Keratinocyte (primary cell): Measurements from ENCODE around the gene CHST12. TPM values are rescaled to one million over a fixed set of nuclear protein-coding genes. Genes with fewer than 3 reads are reported as not detected.
"Not testable (repeated sequence)": the region's sequence is repeated elsewhere in the genome, so short reads cannot be mapped to it uniquely, and the experiment has no call there.

Source experiments
- DNase-seq: peaks from one replicate; pipeline ENCODE4 v3.0.0-alpha.2; 2011; ENCODE audit warnings: low read depth, missing footprints, low spot score
- FAIRE-seq: peaks from 2 replicates; lab custom pipeline; 2011; peaks lifted over from hg19 to GRCh38; lab: Jason Lieb, UNC
- H2AFZ ChIP-seq: 2 replicates; pipeline ENCODE4 v1.6.0; 2012; ENCODE audit warnings: low read length, control low read depth, inconsistent platforms; ENCODE audit not compliant: control insufficient read depth
- H3K27ac ChIP-seq: 2 replicates; pipeline ENCODE4 v1.5.1; 2011; ENCODE audit warnings: low read length; ENCODE audit not compliant: control insufficient read depth, insufficient read depth
- H3K27me3 ChIP-seq: 3 replicates; pipeline ENCODE4 v1.6.0; 2011; ENCODE audit warnings: low read length; ENCODE audit not compliant: control insufficient read depth, insufficient read depth; ENCODE audit errors: extremely low read depth
- H3K36me3 ChIP-seq, 2 experiments: 2 replicates in 1 of 2; 3 replicates in 1 of 2; pipeline ENCODE4 v1.5.1; 2011; ENCODE audit warnings: low read length in 2 of 2, mild to moderate bottlenecking in 1 of 2; ENCODE audit not compliant: control insufficient read depth in 2 of 2, insufficient read depth in 2 of 2; ENCODE audit errors: extremely low read depth in 1 of 2
- H3K4me1 ChIP-seq: 3 replicates; pipeline ENCODE4 v1.5.1; 2011; ENCODE audit warnings: low read length; ENCODE audit not compliant: control insufficient read depth, insufficient read depth; ENCODE audit errors: extremely low read depth
- H3K4me2 ChIP-seq: 3 replicates; pipeline ENCODE4 v1.6.0; 2011; ENCODE audit warnings: low read depth, low read length; ENCODE audit not compliant: control insufficient read depth, insufficient read depth; ENCODE audit errors: extremely low read depth
- H3K4me3 ChIP-seq, 3 experiments: fragments of 200-600 bp in 1 of 3; sonication (generic) in 1 of 3; 2 replicates in 2 of 3; 3 replicates in 1 of 3; pipeline ENCODE4 v1.5.1; 2011 to 2016; ENCODE audit warnings: low read length in 3 of 3, mild to moderate bottlenecking in 3 of 3, control low read depth in 2 of 3, inconsistent platforms in 1 of 3, low read depth in 1 of 3, mixed read lengths in 1 of 3, mixed run types in 1 of 3, moderate library complexity in 1 of 3; ENCODE audit not compliant: control insufficient read depth in 2 of 3, insufficient read depth in 2 of 3; ENCODE audit errors: extremely low read depth in 1 of 3
- H3K79me2 ChIP-seq: 2 replicates; pipeline ENCODE4 v1.6.0; 2012; ENCODE audit warnings: low read length; ENCODE audit not compliant: control insufficient read depth, insufficient read depth
- H3K9ac ChIP-seq: 3 replicates; pipeline ENCODE4 v1.6.0; 2011; ENCODE audit warnings: low read length; ENCODE audit not compliant: control insufficient read depth, insufficient read depth; ENCODE audit errors: extremely low read depth
- H3K9me1 ChIP-seq: 3 replicates; pipeline ENCODE4 v1.6.0; 2011; ENCODE audit warnings: low read length; ENCODE audit not compliant: control insufficient read depth, insufficient read depth; ENCODE audit errors: extremely low read depth
- H3K9me3 ChIP-seq: 2 replicates; pipeline ENCODE4 v1.5.1; 2012; ENCODE audit warnings: low read depth, low read length; ENCODE audit not compliant: control insufficient read depth
- H4K20me1 ChIP-seq: 3 replicates; pipeline ENCODE4 v1.6.0; 2011; ENCODE audit warnings: low read length; ENCODE audit not compliant: control insufficient read depth, insufficient read depth; ENCODE audit errors: extremely low read depth
- EZH2 ChIP-seq: IDR thresholded peaks from one replicate; pipeline ENCODE4 v1.6.1; 2012; ENCODE audit warnings: inconsistent platforms, mild to moderate bottlenecking, low read length, moderate library complexity
- dilution Hi-C: fragments of 300-500 bp; cut with MboI; formaldehyde crosslinking; loops from one replicate; pipeline ENCODE4 v1.7.0; 2020; ENCODE audit warnings: low sequenced_read_pairs; ENCODE audit not compliant: extremely low pct_ligation_motif_present
- polyA plus RNA-seq, 5 experiments: library from polyadenylated mRNA; depleted of rRNA in 3 of 5; stranded (reverse) in 3 of 5; stranded (forward) in 1 of 5; unstranded in 1 of 5; fragments of >200 nt; gene quantifications; 1 replicate in 1 of 5; 2 replicates in 3 of 5; 3 replicates in 1 of 5; pipeline versions ENCODE4 v1.2.1 to v1.2.3, GENCODE V29; 2011 to 2012; ENCODE audit warnings: missing spikeins in 2 of 5, low read depth in 1 of 5, low replicate concordance in 1 of 5
- TF ChIP-seq, protein P1 (sequence below), 3 experiments: IDR thresholded peaks in 1 of 3; conservative IDR thresholded peaks in 1 of 3; optimal IDR thresholded peaks in 1 of 3; 2 replicates in 2 of 3; 3 replicates in 1 of 3; pipeline versions ENCODE3 to v1.5.1; 2011; ENCODE audit warnings: low read length in 3 of 3, mild to moderate bottlenecking in 3 of 3, moderate library complexity in 2 of 3, control low read depth in 1 of 3, inconsistent platforms in 1 of 3; ENCODE audit not compliant: insufficient read depth in 2 of 3; ENCODE audit errors: extremely low read depth in 1 of 3

Gene CHST12
- polyA plus RNA-seq, 1 donor (not counting 4 experiments of a cell fraction or from before 2014, with no cell fraction given): 5.0 TPM

DNA sequence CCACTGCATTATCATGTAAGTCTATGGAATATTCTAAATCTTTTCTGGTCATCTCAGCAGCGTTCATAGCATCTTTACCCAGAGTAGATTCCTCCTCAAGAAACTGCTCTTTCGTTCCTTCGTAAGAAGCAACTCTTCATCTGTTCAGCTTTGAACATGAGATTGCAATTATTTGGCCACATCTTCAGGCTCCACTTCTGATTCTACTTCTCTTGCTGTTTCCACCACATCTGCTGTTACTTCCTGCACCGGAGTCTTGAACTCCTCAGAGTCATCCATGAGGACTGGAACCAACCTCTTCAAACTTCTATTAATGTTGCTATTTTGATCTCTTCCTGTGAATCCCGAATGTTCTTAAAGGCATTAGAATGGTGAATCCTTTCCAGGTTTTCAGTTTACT, 12.7 kb downstream of the CHST12 start:
- TF ChIP-seq, protein P1, sequence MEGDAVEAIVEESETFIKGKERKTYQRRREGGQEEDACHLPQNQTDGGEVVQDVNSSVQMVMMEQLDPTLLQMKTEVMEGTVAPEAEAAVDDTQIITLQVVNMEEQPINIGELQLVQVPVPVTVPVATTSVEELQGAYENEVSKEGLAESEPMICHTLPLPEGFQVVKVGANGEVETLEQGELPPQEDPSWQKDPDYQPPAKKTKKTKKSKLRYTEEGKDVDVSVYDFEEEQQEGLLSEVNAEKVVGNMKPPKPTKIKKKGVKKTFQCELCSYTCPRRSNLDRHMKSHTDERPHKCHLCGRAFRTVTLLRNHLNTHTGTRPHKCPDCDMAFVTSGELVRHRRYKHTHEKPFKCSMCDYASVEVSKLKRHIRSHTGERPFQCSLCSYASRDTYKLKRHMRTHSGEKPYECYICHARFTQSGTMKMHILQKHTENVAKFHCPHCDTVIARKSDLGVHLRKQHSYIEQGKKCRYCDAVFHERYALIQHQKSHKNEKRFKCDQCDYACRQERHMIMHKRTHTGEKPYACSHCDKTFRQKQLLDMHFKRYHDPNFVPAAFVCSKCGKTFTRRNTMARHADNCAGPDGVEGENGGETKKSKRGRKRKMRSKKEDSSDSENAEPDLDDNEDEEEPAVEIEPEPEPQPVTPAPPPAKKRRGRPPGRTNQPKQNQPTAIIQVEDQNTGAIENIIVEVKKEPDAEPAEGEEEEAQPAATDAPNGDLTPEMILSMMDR (optimal IDR thresholded peaks at IDR 0.05 in 1 of 3, IDR thresholded peaks at IDR 0.05 in 1 of 3, conservative IDR thresholded peaks at IDR 0.05 in 1 of 3; ENCODE audit: extremely low read depth in 1 of 3, insufficient read depth in 2 of 3, low read length in 3 of 3): no peak
- no peak for TF ChIP-seq EZH2
- Histone ChIP-seq H3K27ac (no peak overlapping the region), H3K4me1 (no peaks in the 10 kb centered on the region), H3K4me2 (no peak overlapping the region), H3K36me3 (no peaks in the 10 kb centered on the region), H3K9me1 (no peaks in the 10 kb centered on the region), H3K9me3 (no peaks in the 10 kb centered on the region), H2AFZ (no peak overlapping the region), H3K27me3 (no peaks in the 10 kb centered on the region), H4K20me1 (no peaks in the 10 kb centered on the region), H3K4me3 (no peak overlapping the region), H3K9ac (no peak overlapping the region), H3K79me2 (no peaks in the 10 kb centered on the region)
- dilution Hi-C loops: no loop called here
- DNase-seq (no peak), FAIRE-seq (no peak)

DNA sequence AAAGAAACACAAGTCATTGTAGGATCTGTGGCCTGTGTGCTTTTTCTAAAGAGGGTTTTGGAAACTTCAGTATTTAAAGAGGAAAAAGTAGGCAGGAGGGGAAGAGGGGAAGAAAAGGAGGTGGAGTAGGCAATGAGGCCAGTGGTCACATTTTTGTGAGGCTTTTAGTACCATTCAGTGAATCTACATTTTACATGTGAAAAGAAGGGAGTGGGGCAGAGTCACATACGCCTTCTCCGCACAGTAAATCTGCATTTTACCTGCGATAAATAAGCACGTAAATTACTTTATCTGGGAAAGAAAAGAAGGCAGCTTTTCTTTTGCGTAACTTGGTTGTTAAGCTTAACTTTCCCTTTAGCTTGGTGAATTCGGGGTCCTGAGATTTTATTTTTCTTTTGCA, 13.2 kb downstream of the CHST12 start:
- Histone ChIP-seq H3K9ac (no peak overlapping the region), H3K27ac (no peak overlapping the region), H3K79me2 (no peaks in the 10 kb centered on the region), H3K9me1 (no peaks in the 10 kb centered on the region), H3K27me3 (no peaks in the 10 kb centered on the region), H3K9me3 (no peaks in the 10 kb centered on the region), H4K20me1 (no peaks in the 10 kb centered on the region), H3K36me3 (no peaks in the 10 kb centered on the region), H2AFZ (no peak overlapping the region), H3K4me2 (no peak overlapping the region), H3K4me3 (no peak overlapping the region), H3K4me1 (no peaks in the 10 kb centered on the region)
- FAIRE-seq (no peak), DNase-seq (no peak)
- TF ChIP-seq, protein P1 (optimal IDR thresholded peaks at IDR 0.05 in 1 of 3, IDR thresholded peaks at IDR 0.05 in 1 of 3, conservative IDR thresholded peaks at IDR 0.05 in 1 of 3; ENCODE audit: extremely low read depth in 1 of 3, insufficient read depth in 2 of 3, low read length in 3 of 3): no peak
- TF ChIP-seq EZH2: no peak
- dilution Hi-C loops: no loop called here

DNA sequence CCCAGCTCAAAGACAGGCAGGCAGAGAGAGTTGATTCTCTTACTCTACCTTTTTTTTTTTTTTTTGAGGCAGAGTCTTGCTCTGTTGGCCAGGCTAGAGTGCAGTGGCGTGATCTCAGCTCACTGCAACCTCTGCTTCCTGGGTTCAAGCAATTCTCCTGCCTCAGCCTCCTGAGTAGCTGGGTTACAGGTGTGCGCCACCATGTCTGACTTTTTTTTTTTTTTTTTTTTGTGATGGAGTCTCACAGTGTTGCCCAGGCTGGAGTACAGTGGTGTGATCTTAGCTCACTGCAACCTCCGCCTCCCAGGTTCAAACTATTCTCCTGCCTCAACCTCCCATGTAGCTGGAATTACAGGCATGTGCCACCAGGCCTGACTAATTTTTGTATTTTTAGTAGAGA, 13.8 kb downstream of the CHST12 start:
- DNase-seq, H3K4me2 ChIP-seq, H3K27ac ChIP-seq, H3K4me3 ChIP-seq, H3K9me1 ChIP-seq, H4K20me1 ChIP-seq, FAIRE-seq, H2AFZ ChIP-seq, H3K36me3 ChIP-seq, H3K9ac ChIP-seq, H3K79me2 ChIP-seq, H3K9me3 ChIP-seq, dilution Hi-C loops, H3K4me1 ChIP-seq, H3K27me3 ChIP-seq: not testable (repeated sequence)
